DND-41 (cell line): ENCODE data around the gene TUBB3.

ENCODE experiments used
- ATAC-seq: fragments of 200-7000 bp; cut with Tn5 transposase; 3 replicates; pipeline ENCODE4 v1.9.1; 2021; ENCODE audit warnings: low read depth; ENCODE audit not compliant: insufficient read depth
- DNase-seq: peaks from one replicate; pipeline ENCODE4 v3.0.0-alpha.2; 2020
- H2AFZ ChIP-seq: 2 replicates; pipeline ENCODE4 v1.6.0; 2012; ENCODE audit warnings: low read depth, low read length
- H3K27ac ChIP-seq: 2 replicates; pipeline ENCODE4 v1.5.1; 2012; ENCODE audit warnings: low read length, inconsistent platforms
- H3K27me3 ChIP-seq: fragments of 200-600 bp; sonication (generic); 2 replicates; pipeline ENCODE4 v1.6.0; 2012; ENCODE audit warnings: low read length, mild to moderate bottlenecking, inconsistent platforms; ENCODE audit not compliant: insufficient read depth, poor library complexity
- H3K36me3 ChIP-seq: 2 replicates; pipeline ENCODE4 v1.5.1; 2012; ENCODE audit warnings: low read length, inconsistent platforms; ENCODE audit not compliant: insufficient read depth
- H3K4me1 ChIP-seq: 2 replicates; pipeline ENCODE4 v1.5.1; 2012; ENCODE audit warnings: mild to moderate bottlenecking, low read length; ENCODE audit not compliant: insufficient read depth
- H3K4me2 ChIP-seq: 2 replicates; pipeline ENCODE4 v1.6.0; 2012; ENCODE audit warnings: mild to moderate bottlenecking, moderate library complexity, low read length, inconsistent platforms; ENCODE audit not compliant: insufficient read depth
- H3K4me3 ChIP-seq, 2 experiments: fragments of 200-600 bp in 1 of 2; shearing (Covaris generic) in 1 of 2; 2 replicates each; pipeline ENCODE4 v1.5.1; 2012 to 2016; ENCODE audit warnings: inconsistent platforms in 2 of 2, low read length in 2 of 2, mild to moderate bottlenecking in 2 of 2, low read depth in 1 of 2, moderate library complexity in 1 of 2
- H3K79me2 ChIP-seq: 2 replicates; pipeline ENCODE4 v1.6.0; 2012; ENCODE audit warnings: low read length, inconsistent platforms; ENCODE audit not compliant: insufficient read depth
- H3K9ac ChIP-seq: 2 replicates; pipeline ENCODE4 v1.6.0; 2012; ENCODE audit warnings: low read depth, mild to moderate bottlenecking, inconsistent platforms, low read length, moderate library complexity
- H3K9me3 ChIP-seq: 2 replicates; pipeline ENCODE4 v1.5.1; 2012; ENCODE audit warnings: low read length, moderate library complexity, mild to moderate bottlenecking, inconsistent platforms; ENCODE audit not compliant: insufficient read depth, severe bottlenecking
- H4K20me1 ChIP-seq: 2 replicates; pipeline ENCODE4 v1.6.0; 2012; ENCODE audit warnings: low read length; ENCODE audit not compliant: insufficient read depth
- CTCF ChIP-seq: IDR thresholded peaks from 2 replicates; pipeline ENCODE4 v1.5.1; 2012; ENCODE audit warnings: borderline replicate concordance, low read length, moderate library complexity, mild to moderate bottlenecking; ENCODE audit not compliant: poor library complexity, severe bottlenecking; ENCODE audit errors: extremely low read depth
- EZH2 ChIP-seq: IDR thresholded peaks from 3 replicates; pipeline ENCODE4 v1.6.1; 2012; ENCODE audit warnings: borderline replicate concordance, low read depth, mild to moderate bottlenecking, moderate library complexity, low read length, inconsistent platforms; ENCODE audit not compliant: severe bottlenecking

TUBB3 gene

GRCh38 chr16:89958068-89958467 is 34.9 kb downstream of the TUBB3 start:
- Histone ChIP-seq H3K4me2 (no peak overlapping the region), H3K4me1 (no peaks in the 10 kb centered on the region), H2AFZ (no peak overlapping the region), H3K4me3 (no peak overlapping the region), H3K9ac (no peak overlapping the region), H4K20me1 (peaks cover 7% of the 10 kb centered on the region), H3K27ac (no peak overlapping the region), H3K9me3 (no peaks in the 10 kb centered on the region), H3K79me2 (no peaks in the 10 kb centered on the region), H3K36me3 (0 out of 2 replicates have a peak, but pooled peaks cover 4% of the 10 kb centered on the region), H3K27me3 (no peaks in the 10 kb centered on the region)
- TF ChIP-seq EZH2, result no peak
- no peak for TF ChIP-seq CTCF
- peak; percentile 69; the same call in 2 of the 3 replicates for ATAC-seq
- DNase-seq, result peak; percentile 27

- Histone ChIP-seq H3K27ac (no peak overlapping the region), H3K36me3 (0 out of 2 replicates have a peak, but pooled peaks cover 4% of the 10 kb centered on the region), H3K4me1 (no peaks in the 10 kb centered on the region), H3K9ac (no peak overlapping the region), H2AFZ (no peak overlapping the region), H3K4me2 (no peak overlapping the region), H3K4me3 (no peak overlapping the region), H3K9me3 (no peaks in the 10 kb centered on the region), H4K20me1 (peaks cover 2% of the 10 kb centered on the region), H3K79me2 (no peaks in the 10 kb centered on the region), H3K27me3 (no peaks in the 10 kb centered on the region)
- no peak for ATAC-seq
- no peak for DNase-seq
- no peak for TF ChIP-seq EZH2
- no peak for TF ChIP-seq CTCF
Measured at GRCh38 chr16:89958596-89958995, 35.5 kb downstream of the TUBB3 start.

GRCh38 chr16:89960966-89961365 is 37.8 kb downstream of the TUBB3 start:
- H3K4me2 ChIP-seq, result no peak overlapping the region
- H3K9ac ChIP-seq, result no peak overlapping the region
- H3K4me3 ChIP-seq, result no peak overlapping the region
- H3K4me1 ChIP-seq, result no peaks in the 10 kb centered on the region
- H3K36me3 ChIP-seq, result 0 out of 2 replicates have a peak, but pooled peaks cover 4% of the 10 kb centered on the region
- DNase-seq (no peak), ATAC-seq (no peak)
- H4K20me1 ChIP-seq, result 0 out of 2 replicates have a peak, but pooled peaks cover 5% of the 10 kb centered on the region
- no peak overlapping the region for H3K27ac ChIP-seq
- H3K9me3 ChIP-seq, result no peaks in the 10 kb centered on the region
- H3K79me2 ChIP-seq, result no peaks in the 10 kb centered on the region
- no peaks in the 10 kb centered on the region for H3K27me3 ChIP-seq
- no peak overlapping the region for H2AFZ ChIP-seq
- TF ChIP-seq CTCF (no peak), EZH2 (no peak)

DNA sequence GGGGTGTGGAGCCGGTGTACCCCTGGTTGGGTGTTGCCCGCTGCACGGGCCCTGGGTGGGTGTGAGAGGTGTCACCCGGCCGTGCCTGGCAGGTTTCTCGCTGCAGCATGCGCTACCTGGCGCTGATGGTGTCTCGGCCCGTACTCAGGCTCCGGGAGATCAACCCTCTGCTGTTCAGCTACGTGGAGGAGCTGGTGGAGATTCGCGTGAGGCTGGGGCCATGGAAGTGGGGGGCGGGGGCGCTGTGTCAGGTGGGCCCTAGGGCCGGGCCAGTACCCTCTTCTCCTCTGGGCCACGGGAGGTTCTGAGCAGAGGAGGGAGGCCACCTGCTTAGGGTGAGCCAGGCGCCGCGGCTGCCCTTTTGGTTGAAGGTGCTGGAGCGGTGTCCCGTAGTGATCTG is 38.8 kb downstream of the TUBB3 start:
- H3K27me3 ChIP-seq, result no peaks in the 10 kb centered on the region
- H3K9ac ChIP-seq, result no peak overlapping the region
- 0 out of 2 replicates have a peak, but pooled peaks cover 5% of the 10 kb centered on the region for H4K20me1 ChIP-seq
- H3K36me3 ChIP-seq, result 0 out of 2 replicates have a peak, but pooled peaks cover 4% of the 10 kb centered on the region
- no peak for TF ChIP-seq EZH2
- TF ChIP-seq CTCF, result no peak
- ATAC-seq, result no peak
- H3K9me3 ChIP-seq, result no peaks in the 10 kb centered on the region
- H3K27ac ChIP-seq, result no peak overlapping the region
- DNase-seq, result no peak
- no peak overlapping the region for H2AFZ ChIP-seq
- H3K79me2 ChIP-seq, result no peaks in the 10 kb centered on the region
- H3K4me1 ChIP-seq, result no peaks in the 10 kb centered on the region
- no peak overlapping the region for H3K4me2 ChIP-seq
- H3K4me3 ChIP-seq, result no peak overlapping the region
